CD8-positive, alpha-beta memory T cell (primary cell): ENCODE data around the gene TTC23. TPM values are rescaled to one million over a fixed set of nuclear protein-coding genes. Genes with fewer than 3 reads are reported as not detected.

Experiments
- CTCF ChIA-PET: fragments of 350-600 bp; sonication (Branson Sonifier 250); formaldehyde crosslinking; loops from one replicate; lab custom pipeline; 2021; ENCODE audit warnings: antibody characterized with exemption; lab: Charles Lee
- POLR2A ChIA-PET: fragments of 350-600 bp; sonication (Branson Sonifier 250); formaldehyde crosslinking; loops from one replicate; lab custom pipeline; 2021; ENCODE audit warnings: antibody characterized with exemption; lab: Charles Lee
- DNase-seq, 5 donors: peaks; one replicate each; pipeline versions ENCODE4 v3.0.0 to v3.0.0-alpha.2; 2020 to 2022; ENCODE audit warnings: mixed read lengths in 1 of 5
- H3K27ac ChIP-seq: one replicate; pipeline ENCODE4 v1.7.0; 2013; ENCODE audit warnings: low read depth, mild to moderate bottlenecking, low read length, moderate library complexity
- H3K27me3 ChIP-seq: 2 replicates; pipeline ENCODE4 v1.7.0; 2013; ENCODE audit warnings: low read length, mild to moderate bottlenecking; ENCODE audit not compliant: insufficient read depth, poor library complexity, severe bottlenecking
- H3K36me3 ChIP-seq: 2 replicates; pipeline ENCODE4 v1.7.0; 2013; ENCODE audit warnings: mild to moderate bottlenecking, low read length, moderate library complexity; ENCODE audit not compliant: insufficient read depth
- H3K4me1 ChIP-seq: 2 replicates; pipeline ENCODE4 v1.7.0; 2013; ENCODE audit warnings: mild to moderate bottlenecking, low read length, moderate library complexity; ENCODE audit not compliant: insufficient read depth
- H3K4me3 ChIP-seq: 2 replicates; pipeline ENCODE4 v1.7.0; 2013; ENCODE audit warnings: mild to moderate bottlenecking, low read length
- H3K9me3 ChIP-seq: 2 replicates; pipeline ENCODE4 v1.7.0; 2013; ENCODE audit warnings: mild to moderate bottlenecking, low read length
- H3K27ac Mint-ChIP-seq, 8 donors: one replicate each; pipeline ENCODE4 v1.8.0; 2020 to 2021; ENCODE audit warnings: mixed read lengths in 8 of 8, mild to moderate bottlenecking in 6 of 8, inconsistent platforms in 3 of 8, moderate library complexity in 3 of 8
- H3K27me3 Mint-ChIP-seq, 2 donors: one replicate each; pipeline ENCODE4 v1.8.0; 2020 to 2021; ENCODE audit warnings: mixed read lengths in 2 of 2, mild to moderate bottlenecking in 1 of 2, moderate library complexity in 1 of 2
- H3K36me3 Mint-ChIP-seq, 3 donors: one replicate each; pipeline ENCODE4 v1.8.0; 2020 to 2021; ENCODE audit warnings: mixed read lengths in 3 of 3, inconsistent platforms in 1 of 3, mild to moderate bottlenecking in 1 of 3
- H3K4me1 Mint-ChIP-seq, 3 donors: one replicate each; pipeline ENCODE4 v1.8.0; 2020 to 2021; ENCODE audit warnings: mixed read lengths in 3 of 3, inconsistent platforms in 1 of 3, mild to moderate bottlenecking in 1 of 3
- H3K4me3 Mint-ChIP-seq, 7 donors: one replicate each; pipeline ENCODE4 v1.8.0; 2020 to 2021; ENCODE audit warnings: mixed read lengths in 7 of 7, mild to moderate bottlenecking in 6 of 7, moderate library complexity in 4 of 7, inconsistent platforms in 2 of 7
- H3K9me3 Mint-ChIP-seq, 5 donors: one replicate each; pipeline ENCODE4 v1.8.0; 2020 to 2022; ENCODE audit warnings: mixed read lengths in 5 of 5, mild to moderate bottlenecking in 3 of 5, moderate library complexity in 2 of 5, inconsistent platforms in 1 of 5
- polyA plus RNA-seq: library from polyadenylated mRNA; unstranded; fragments of 300-500 nt; fragmentation: Illumina TruSeq; gene quantifications from one replicate; pipeline ENCODE4 v1.2.3, GENCODE V29; 2021
- total RNA-seq, 2 experiments: library from RNA; stranded (reverse); gene quantifications; one replicate each; pipeline ENCODE4 v1.2.3, GENCODE V29; 2021

The TTC23 gene, protein sequence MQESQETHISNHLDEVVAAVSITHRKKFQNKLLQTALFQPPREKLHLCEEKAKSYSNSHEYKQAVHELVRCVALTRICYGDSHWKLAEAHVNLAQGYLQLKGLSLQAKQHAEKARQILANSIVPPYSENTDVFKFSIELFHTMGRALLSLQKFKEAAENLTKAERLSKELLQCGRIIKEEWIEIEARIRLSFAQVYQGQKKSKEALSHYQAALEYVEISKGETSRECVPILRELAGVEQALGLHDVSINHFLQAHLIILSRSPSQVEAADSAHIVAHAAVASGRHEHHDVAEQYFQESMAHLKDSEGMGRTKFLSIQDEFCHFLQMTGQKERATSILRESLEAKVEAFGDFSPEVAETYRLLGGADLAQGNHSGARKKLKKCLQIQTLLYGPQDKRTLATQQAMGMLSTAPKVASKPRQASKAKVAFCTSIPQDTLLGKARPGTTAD
- total RNA-seq (1 to 10 TPM; 2.0 to 2.7 TPM), polyA plus RNA-seq (0.10 TPM)

DNA sequence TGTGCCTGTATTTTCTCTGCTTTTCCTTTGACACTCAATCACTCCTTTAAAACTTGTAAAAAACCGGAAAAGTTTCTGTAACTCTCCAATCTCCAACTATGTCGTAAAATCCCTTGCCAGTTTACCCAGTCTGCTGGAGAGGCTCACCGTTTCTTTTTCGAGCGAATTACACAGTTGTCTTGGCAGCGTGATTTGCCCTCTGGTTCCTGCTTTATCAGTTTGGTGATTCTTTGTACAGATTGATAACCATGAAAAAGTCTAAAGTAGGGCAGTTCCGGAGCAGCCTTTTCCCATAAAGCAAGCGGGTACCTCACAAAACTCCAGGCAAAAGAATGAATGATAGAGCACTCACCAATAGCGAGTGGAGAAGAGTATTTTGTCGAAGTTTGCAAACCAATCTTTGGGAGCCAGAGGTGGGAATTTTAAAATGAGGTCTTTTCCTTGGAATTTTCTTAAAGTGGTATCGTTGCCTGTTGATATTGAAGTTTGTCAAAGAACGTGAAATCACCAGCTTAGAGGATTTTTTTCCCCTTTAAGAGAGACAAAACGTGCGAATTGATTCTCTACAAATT is at the start of gene TTC23:
Gene TTC23 (minus strand): TSS at position 312 of the 572 bp plus-strand sequence. CDS start 20,869 bp downstream, outside the sequence.
- H3K4me1 ChIP-seq, result peaks cover 31% of the 10 kb centered on the region
- H3K9me3 Mint-ChIP-seq, result peaks cover 0 to 9% (median 4%) of the 10 kb centered on the region in 5 donors
- H3K27me3 ChIP-seq, result no peaks in the 10 kb centered on the region
- H3K27me3 Mint-ChIP-seq, result no peaks in the 10 kb centered on the region
- DNase-seq, result no peak
- no peaks in the 10 kb centered on the region for H3K9me3 ChIP-seq
- no peak within 1 kb of the TSS for H3K4me3 ChIP-seq
- peaks cover 0 to 7% (median 0%) of the 10 kb centered on the region in 3 donors for H3K36me3 Mint-ChIP-seq
- H3K4me3 Mint-ChIP-seq, result peak within 1 kb of the TSS in 6 of 7 donors; percentile 91 to 95 (median 94)
- no peak within 1 kb of the TSS for H3K27ac Mint-ChIP-seq
- H3K4me1 Mint-ChIP-seq, result peaks cover 28 to 31% (median 30%) of the 10 kb centered on the region in 3 donors
- CTCF ChIA-PET, result no interaction called here
- H3K36me3 ChIP-seq, result no peaks in the 10 kb centered on the region
- peak within 1 kb of the TSS; percentile 22 for H3K27ac ChIP-seq
- POLR2A ChIA-PET, result interaction anchor here (0.6 kb wide), 1 partner anchor 141 kb away, joined by 3 read pairs; no protein-coding TSS in a partner anchor

- no peak overlapping the region for H3K27ac ChIP-seq
- no peaks in the 10 kb centered on the region for H3K27me3 ChIP-seq
- CTCF ChIA-PET, result interaction anchor here (1.0 kb wide), 1 partner anchor 408 kb away, joined by 3 read pairs; no protein-coding TSS in a partner anchor
- no peak overlapping the region for H3K27ac Mint-ChIP-seq
- no peak for DNase-seq
- no peaks in the 10 kb centered on the region for H3K4me1 Mint-ChIP-seq
- peaks cover 23 to 32% (median 26%) of the 10 kb centered on the region in 3 donors for H3K36me3 Mint-ChIP-seq
- no peaks in the 10 kb centered on the region for H3K4me1 ChIP-seq
- no peaks in the 10 kb centered on the region for H3K9me3 ChIP-seq
- peaks cover 0 to 5% (median 0%) of the 10 kb centered on the region in 5 donors for H3K9me3 Mint-ChIP-seq
- H3K4me3 Mint-ChIP-seq, result no peak overlapping the region
- POLR2A ChIA-PET, result no interaction called here
- H3K27me3 Mint-ChIP-seq, result no peaks in the 10 kb centered on the region
- H3K4me3 ChIP-seq, result no peak overlapping the region
- H3K36me3 ChIP-seq, result no peaks in the 10 kb centered on the region
Measured at GRCh38 chr15:99296386-99296785, 47.0 kb upstream of the TTC23 start.

GRCh38 chr15:99295840-99296239 is 46.5 kb upstream of the TTC23 start:
- Histone ChIP-seq H3K4me3 (no peak overlapping the region), H3K27ac (no peak overlapping the region), H3K27me3 (no peaks in the 10 kb centered on the region), H3K36me3 (no peaks in the 10 kb centered on the region), H3K9me3 (no peaks in the 10 kb centered on the region), H3K4me1 (no peaks in the 10 kb centered on the region)
- H3K4me3 Mint-ChIP-seq, result no peak overlapping the region
- H3K4me1 Mint-ChIP-seq, result no peaks in the 10 kb centered on the region
- no peaks in the 10 kb centered on the region for H3K27me3 Mint-ChIP-seq
- H3K9me3 Mint-ChIP-seq, result peaks cover 0 to 5% (median 0%) of the 10 kb centered on the region in 5 donors
- CTCF ChIA-PET, result no interaction called here
- no peak for DNase-seq
- peaks cover 23 to 36% (median 31%) of the 10 kb centered on the region in 3 donors for H3K36me3 Mint-ChIP-seq
- POLR2A ChIA-PET, result no interaction called here
- no peak overlapping the region for H3K27ac Mint-ChIP-seq

GRCh38 chr15:99291643-99292042 is 42.3 kb upstream of the TTC23 start:
- no peaks in the 10 kb centered on the region for H3K4me1 ChIP-seq
- Mint-ChIP-seq H3K4me1 (no peaks in the 10 kb centered on the region), H3K27me3 (no peaks in the 10 kb centered on the region), H3K4me3 (no peak overlapping the region), H3K27ac (no peak overlapping the region), H3K36me3 (peaks cover 23 to 43% (median 32%) of the 10 kb centered on the region in 3 donors), H3K9me3 (peaks cover 0 to 5% (median 0%) of the 10 kb centered on the region in 5 donors)
- no peaks in the 10 kb centered on the region for H3K36me3 ChIP-seq
- ChIA-PET CTCF (no interaction called here), POLR2A (no interaction called here)
- DNase-seq, result no peak
- H3K27ac ChIP-seq, result no peak overlapping the region
- no peak overlapping the region for H3K4me3 ChIP-seq
- H3K9me3 ChIP-seq, result no peaks in the 10 kb centered on the region
- H3K27me3 ChIP-seq, result no peaks in the 10 kb centered on the region

GRCh38 chr15:99283717-99284116 is 34.3 kb upstream of the TTC23 start:
- H3K36me3 ChIP-seq, result no peaks in the 10 kb centered on the region
- H3K9me3 ChIP-seq, result no peaks in the 10 kb centered on the region
- DNase-seq, result no peak
- H3K27ac ChIP-seq, result no peak overlapping the region
- no peak overlapping the region for H3K4me3 ChIP-seq
- ChIA-PET CTCF (no interaction called here), POLR2A (no interaction called here)
- no peaks in the 10 kb centered on the region for H3K4me1 ChIP-seq
- peak overlapping the region in 1 of 8 donors; percentile 32 for H3K27ac Mint-ChIP-seq
- H3K4me3 Mint-ChIP-seq, result no peak overlapping the region
- H3K27me3 ChIP-seq, result no peaks in the 10 kb centered on the region
- H3K9me3 Mint-ChIP-seq, result no peaks in the 10 kb centered on the region
- H3K27me3 Mint-ChIP-seq, result no peaks in the 10 kb centered on the region
- H3K36me3 Mint-ChIP-seq, result peaks cover 13 to 18% (median 13%) of the 10 kb centered on the region in 3 donors
- H3K4me1 Mint-ChIP-seq, result peaks cover 11 to 21% (median 20%) of the 10 kb centered on the region in 3 donors

- POLR2A ChIA-PET, result no interaction called here
Measured at GRCh38 chr15:99282586-99282985, 33.2 kb upstream of the TTC23 start.

DNA sequence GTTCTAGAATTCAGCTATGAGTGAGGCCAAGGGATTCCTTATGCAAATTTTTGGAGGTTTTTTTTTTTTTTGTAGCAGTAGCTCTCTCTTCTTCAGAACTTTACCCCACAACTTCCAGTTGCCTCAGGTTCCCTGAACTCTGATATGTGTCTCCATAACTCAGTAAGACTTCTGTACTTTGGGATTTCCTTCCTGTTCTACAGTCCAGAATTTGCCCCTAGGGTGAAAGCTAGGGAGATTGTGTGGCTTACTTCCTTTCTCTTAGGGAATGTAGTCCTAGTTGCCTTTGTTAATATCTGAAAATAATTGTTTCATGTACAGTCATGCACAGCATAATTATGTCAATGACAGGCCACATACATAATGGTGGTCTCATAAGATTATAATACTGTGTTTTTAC is 32.7 kb upstream of the TTC23 start:
- Histone ChIP-seq H3K36me3 (no peaks in the 10 kb centered on the region), H3K27me3 (no peaks in the 10 kb centered on the region), H3K4me3 (no peak overlapping the region), H3K9me3 (no peaks in the 10 kb centered on the region), H3K4me1 (no peaks in the 10 kb centered on the region), H3K27ac (no peak overlapping the region)
- DNase-seq, result no peak
- Mint-ChIP-seq H3K4me3 (no peak overlapping the region), H3K9me3 (no peaks in the 10 kb centered on the region), H3K36me3 (peaks cover 13 to 16% (median 13%) of the 10 kb centered on the region in 3 donors), H3K27ac (no peak overlapping the region), H3K27me3 (no peaks in the 10 kb centered on the region), H3K4me1 (peaks cover 12 to 21% (median 20%) of the 10 kb centered on the region in 3 donors)
- ChIA-PET POLR2A (no interaction called here), CTCF (interaction anchor here (1.8 kb wide), 2 partner anchors 9 to 422 kb away, joined by 7 to 13 read pairs; no protein-coding TSS in a partner anchor)

More at GRCh38 chr15:99282586-99282985, 33.2 kb upstream of the TTC23 start:
- H3K27me3 Mint-ChIP-seq, result no peaks in the 10 kb centered on the region
- peaks cover 13 to 16% (median 13%) of the 10 kb centered on the region in 3 donors for H3K36me3 Mint-ChIP-seq
- no peaks in the 10 kb centered on the region for H3K4me1 ChIP-seq
- H3K36me3 ChIP-seq, result no peaks in the 10 kb centered on the region
- H3K9me3 ChIP-seq, result no peaks in the 10 kb centered on the region
- no peaks in the 10 kb centered on the region for H3K9me3 Mint-ChIP-seq
- H3K4me1 Mint-ChIP-seq, result peaks cover 11 to 21% (median 20%) of the 10 kb centered on the region in 3 donors
- CTCF ChIA-PET, result no interaction called here
- H3K27ac ChIP-seq, result no peak overlapping the region
- H3K4me3 Mint-ChIP-seq, result no peak overlapping the region
- DNase-seq, result no peak
- no peak overlapping the region for H3K4me3 ChIP-seq
- H3K27me3 ChIP-seq, result no peaks in the 10 kb centered on the region
- H3K27ac Mint-ChIP-seq, result no peak overlapping the region

GRCh38 chr15:99279827-99280226 is 30.4 kb upstream of the TTC23 start:
- ChIA-PET CTCF (no interaction called here), POLR2A (no interaction called here)
- Histone ChIP-seq H3K4me1 (no peaks in the 10 kb centered on the region), H3K9me3 (no peaks in the 10 kb centered on the region), H3K27me3 (no peaks in the 10 kb centered on the region), H3K36me3 (no peaks in the 10 kb centered on the region), H3K4me3 (no peak overlapping the region), H3K27ac (no peak overlapping the region)
- H3K4me1 Mint-ChIP-seq, result peaks cover 12 to 21% (median 20%) of the 10 kb centered on the region in 3 donors
- H3K27me3 Mint-ChIP-seq, result no peaks in the 10 kb centered on the region
- no peak overlapping the region for H3K4me3 Mint-ChIP-seq
- no peak for DNase-seq
- H3K27ac Mint-ChIP-seq, result peak overlapping the region in 2 of 8 donors; percentile 5 to 22
- H3K9me3 Mint-ChIP-seq, result no peaks in the 10 kb centered on the region
- H3K36me3 Mint-ChIP-seq, result peaks cover 11 to 16% (median 13%) of the 10 kb centered on the region in 3 donors
